Osteoblast (primary cell): ENCODE measurements around the gene KCNJ18. TPM values are rescaled to one million over a fixed set of nuclear protein-coding genes. Genes with fewer than 3 reads are reported as not detected.
"Not testable (repeated sequence)": the region's sequence is repeated elsewhere in the genome, so short reads cannot be mapped to it uniquely, and the experiment has no call there.

ENCODE experiments used
- DNase-seq: peaks from one replicate; pipeline ENCODE4 v3.0.0; 2011; ENCODE audit warnings: low spot score, mixed read lengths; ENCODE audit not compliant: insufficient read length; ENCODE audit errors: missing footprints
- H2AFZ ChIP-seq: 2 replicates; pipeline ENCODE4 v1.6.0; 2011; ENCODE audit warnings: mild to moderate bottlenecking, low read length
- H3K27ac ChIP-seq: 2 replicates; pipeline ENCODE4 v1.5.1; 2011; ENCODE audit warnings: mild to moderate bottlenecking, low read depth, low read length, moderate library complexity
- H3K27me3 ChIP-seq: 2 replicates; pipeline ENCODE4 v1.6.0; 2012; ENCODE audit warnings: mild to moderate bottlenecking, control low read depth, inconsistent platforms, low read length, moderate library complexity; ENCODE audit not compliant: insufficient read depth
- H3K36me3 ChIP-seq: 2 replicates; pipeline ENCODE4 v1.5.1; 2011; ENCODE audit warnings: mild to moderate bottlenecking, low read length, control low read depth, moderate library complexity; ENCODE audit not compliant: insufficient read depth
- H3K4me1 ChIP-seq: 2 replicates; pipeline ENCODE4 v1.5.1; 2011; ENCODE audit warnings: mild to moderate bottlenecking, low read length, control low read depth, moderate library complexity; ENCODE audit not compliant: insufficient read depth
- H3K4me2 ChIP-seq: 2 replicates; pipeline ENCODE4 v1.6.0; 2011; ENCODE audit warnings: mild to moderate bottlenecking, low read length; ENCODE audit not compliant: insufficient read depth
- H3K4me3 ChIP-seq: fragments of 200-600 bp; sonication (generic); 3 replicates; pipeline ENCODE4 v1.5.1; 2012; ENCODE audit warnings: mild to moderate bottlenecking, low read length, inconsistent platforms; ENCODE audit not compliant: insufficient read depth
- H3K79me2 ChIP-seq: 2 replicates; pipeline ENCODE4 v1.6.0; 2012; ENCODE audit warnings: mild to moderate bottlenecking, low read length, control low read depth, inconsistent platforms; ENCODE audit not compliant: insufficient read depth
- H3K9me3 ChIP-seq: 2 replicates; pipeline ENCODE4 v1.5.1; 2011; ENCODE audit warnings: low read depth, low read length, control low read depth
- H4K20me1 ChIP-seq: 2 replicates; pipeline ENCODE4 v1.6.0; 2012; ENCODE audit warnings: mild to moderate bottlenecking, low read length, control low read depth; ENCODE audit not compliant: insufficient read depth
- total RNA-seq: library from RNA; depleted of rRNA; stranded (reverse); fragments of >200 nt; gene quantifications from 2 replicates; pipeline ENCODE4 v1.2.3, GENCODE V29; 2012

KCNJ18 gene
- total RNA-seq, 1 donor = not detected

- not testable (repeated sequence) for H2AFZ ChIP-seq, H3K4me1 ChIP-seq, H4K20me1 ChIP-seq, H3K27ac ChIP-seq, H3K36me3 ChIP-seq, H3K27me3 ChIP-seq, H3K4me3 ChIP-seq, H3K79me2 ChIP-seq, H3K9me3 ChIP-seq, DNase-seq, H3K4me2 ChIP-seq
Measured at GRCh38 chr17:21693391-21693796, 1.1 kb downstream of the KCNJ18 start.

- DNase-seq = peak; percentile 13
- not testable (repeated sequence) for H4K20me1 ChIP-seq, H3K4me1 ChIP-seq, H3K27me3 ChIP-seq, H3K4me3 ChIP-seq, H3K36me3 ChIP-seq, H2AFZ ChIP-seq, H3K27ac ChIP-seq, H3K79me2 ChIP-seq, H3K4me2 ChIP-seq, H3K9me3 ChIP-seq
Measured at GRCh38 chr17:21693937-21694336, 1.6 kb downstream of the KCNJ18 start.

- not testable (repeated sequence) for H3K79me2 ChIP-seq, H3K36me3 ChIP-seq, H3K9me3 ChIP-seq, H2AFZ ChIP-seq, H3K27me3 ChIP-seq, H3K4me3 ChIP-seq, H3K4me1 ChIP-seq, H3K4me2 ChIP-seq, H4K20me1 ChIP-seq, H3K27ac ChIP-seq
- peak; percentile 38 for DNase-seq
Measured at GRCh38 chr17:21696227-21696626, 3.9 kb downstream of the KCNJ18 start.

- H3K4me1 ChIP-seq, H3K4me2 ChIP-seq, H3K9me3 ChIP-seq, H3K4me3 ChIP-seq, H3K79me2 ChIP-seq, H3K36me3 ChIP-seq, H2AFZ ChIP-seq, H3K27me3 ChIP-seq, H4K20me1 ChIP-seq, H3K27ac ChIP-seq: not testable (repeated sequence)
- DNase-seq = peak; percentile 43
Measured at GRCh38 chr17:21696842-21697507, 4.7 kb downstream of the KCNJ18 start.

- H3K36me3 ChIP-seq, H3K27me3 ChIP-seq, H3K4me3 ChIP-seq, H3K79me2 ChIP-seq, H3K4me2 ChIP-seq, H4K20me1 ChIP-seq, H2AFZ ChIP-seq, H3K9me3 ChIP-seq, H3K27ac ChIP-seq, H3K4me1 ChIP-seq: not testable (repeated sequence)
- DNase-seq = peak; percentile 37
Measured at GRCh38 chr17:21697508-21697860, 5.2 kb downstream of the KCNJ18 start.

GRCh38 chr17:21698437-21699075, 6.2 kb downstream of the KCNJ18 start:
- not testable (repeated sequence) for DNase-seq, H3K9me3 ChIP-seq

GRCh38 chr17:21699124-21699523, 6.8 kb downstream of the KCNJ18 start:
- H3K4me2 ChIP-seq, H3K4me3 ChIP-seq, H3K36me3 ChIP-seq, DNase-seq, H3K79me2 ChIP-seq, H4K20me1 ChIP-seq, H2AFZ ChIP-seq, H3K9me3 ChIP-seq, H3K27ac ChIP-seq, H3K27me3 ChIP-seq, H3K4me1 ChIP-seq: not testable (repeated sequence)

More at GRCh38 chr17:21698437-21699075, 6.2 kb downstream of the KCNJ18 start:
- not testable (repeated sequence) for H3K79me2 ChIP-seq, H3K4me2 ChIP-seq, H3K27ac ChIP-seq, H4K20me1 ChIP-seq, H3K36me3 ChIP-seq, H2AFZ ChIP-seq, H3K27me3 ChIP-seq, H3K4me1 ChIP-seq, H3K4me3 ChIP-seq

GRCh38 chr17:21699573-21700236, 7.4 kb downstream of the KCNJ18 start:
- H3K36me3 ChIP-seq, H3K4me2 ChIP-seq, H4K20me1 ChIP-seq, H3K27me3 ChIP-seq, H3K9me3 ChIP-seq, H3K4me1 ChIP-seq, H3K79me2 ChIP-seq, H3K4me3 ChIP-seq, H2AFZ ChIP-seq, H3K27ac ChIP-seq: not testable (repeated sequence)
- peak; percentile 27 for DNase-seq

GRCh38 chr17:21701090-21701489, 8.8 kb downstream of the KCNJ18 start:
- H3K9me3 ChIP-seq, H3K79me2 ChIP-seq, H2AFZ ChIP-seq: not testable (repeated sequence)

More at GRCh38 chr17:21701090-21701489, 8.8 kb downstream of the KCNJ18 start:
- not testable (repeated sequence) for H3K36me3 ChIP-seq, H3K4me1 ChIP-seq, DNase-seq, H3K27ac ChIP-seq, H4K20me1 ChIP-seq, H3K4me3 ChIP-seq, H3K27me3 ChIP-seq, H3K4me2 ChIP-seq
